Measurements from ENCODE around the gene NHLRC4.

DNA sequence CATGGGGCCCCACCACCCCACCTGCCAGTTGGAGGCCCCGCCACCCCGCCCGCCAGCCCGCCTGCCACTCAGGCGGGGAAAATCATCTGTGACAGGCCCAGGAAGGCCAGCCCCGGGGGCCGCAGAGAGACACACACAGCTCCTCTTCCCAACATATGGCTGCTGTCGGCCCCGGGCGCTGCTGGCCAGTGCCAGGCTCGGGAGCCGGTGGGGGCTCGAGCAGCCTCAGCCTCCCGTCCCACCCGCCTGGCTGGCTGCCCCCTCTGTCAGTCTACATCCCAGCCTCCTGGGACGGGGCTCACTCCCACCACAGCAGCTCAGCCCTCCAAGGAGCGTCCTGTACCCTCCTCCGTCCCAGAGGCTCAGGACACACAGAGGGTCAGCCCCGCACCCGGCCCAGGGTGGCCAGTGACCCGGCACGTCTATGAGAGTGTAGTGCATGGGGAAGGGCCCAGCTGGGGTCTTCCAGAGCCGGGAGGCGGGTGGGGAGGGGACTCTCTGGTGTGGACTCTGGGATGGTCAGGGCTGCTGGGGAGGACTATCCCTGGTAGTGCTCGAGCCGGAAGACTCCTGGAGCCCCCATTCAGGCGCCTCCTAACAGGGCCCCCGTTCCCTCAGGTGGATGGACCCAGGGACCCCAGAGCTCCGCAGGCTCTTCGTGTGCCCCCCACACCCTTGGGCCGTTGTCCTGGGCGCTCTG lies 10.2 kb upstream of the NHLRC4 start:
- TF ChIP-seq, protein P1, sequence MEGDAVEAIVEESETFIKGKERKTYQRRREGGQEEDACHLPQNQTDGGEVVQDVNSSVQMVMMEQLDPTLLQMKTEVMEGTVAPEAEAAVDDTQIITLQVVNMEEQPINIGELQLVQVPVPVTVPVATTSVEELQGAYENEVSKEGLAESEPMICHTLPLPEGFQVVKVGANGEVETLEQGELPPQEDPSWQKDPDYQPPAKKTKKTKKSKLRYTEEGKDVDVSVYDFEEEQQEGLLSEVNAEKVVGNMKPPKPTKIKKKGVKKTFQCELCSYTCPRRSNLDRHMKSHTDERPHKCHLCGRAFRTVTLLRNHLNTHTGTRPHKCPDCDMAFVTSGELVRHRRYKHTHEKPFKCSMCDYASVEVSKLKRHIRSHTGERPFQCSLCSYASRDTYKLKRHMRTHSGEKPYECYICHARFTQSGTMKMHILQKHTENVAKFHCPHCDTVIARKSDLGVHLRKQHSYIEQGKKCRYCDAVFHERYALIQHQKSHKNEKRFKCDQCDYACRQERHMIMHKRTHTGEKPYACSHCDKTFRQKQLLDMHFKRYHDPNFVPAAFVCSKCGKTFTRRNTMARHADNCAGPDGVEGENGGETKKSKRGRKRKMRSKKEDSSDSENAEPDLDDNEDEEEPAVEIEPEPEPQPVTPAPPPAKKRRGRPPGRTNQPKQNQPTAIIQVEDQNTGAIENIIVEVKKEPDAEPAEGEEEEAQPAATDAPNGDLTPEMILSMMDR (IDR thresholded peaks at IDR 0.05): no peak
- no peak for TF ChIP-seq EZH2 (IDR thresholded peaks at IDR 0.05; ENCODE audit: borderline replicate concordance, insufficient read depth, low read depth, low read length, poor library complexity, severe bottlenecking)
